Astrocyte (in vitro differentiated cells and primary cell): Measurements from ENCODE around the gene ERBIN. TPM values are rescaled to one million over a fixed set of nuclear protein-coding genes. Genes with fewer than 3 reads are reported as not detected.

Source experiments
- DNase-seq: peaks from one replicate; pipeline ENCODE4 v3.0.0-alpha.2; 2010; ENCODE audit warnings: low read depth
- FAIRE-seq: peaks from 2 replicates; lab custom pipeline; 2011; peaks lifted over from hg19 to GRCh38; lab: Jason Lieb, UNC
- H2AFZ ChIP-seq: 2 replicates; pipeline ENCODE4 v1.6.0; 2012; ENCODE audit warnings: low read depth, low read length, inconsistent platforms
- H3K27ac ChIP-seq: 2 replicates; pipeline ENCODE4 v1.5.1; 2011; ENCODE audit warnings: low read depth, low read length, inconsistent platforms
- H3K27me3 ChIP-seq: 2 replicates; pipeline ENCODE4 v1.6.0; 2011; ENCODE audit warnings: low read length, inconsistent platforms; ENCODE audit not compliant: insufficient read depth
- H3K36me3 ChIP-seq: 2 replicates; pipeline ENCODE4 v1.5.1; 2011; ENCODE audit warnings: low read length, inconsistent platforms; ENCODE audit not compliant: insufficient read depth
- H3K4me1 ChIP-seq: 2 replicates; pipeline ENCODE4 v1.5.1; 2011; ENCODE audit warnings: low read length, inconsistent platforms; ENCODE audit not compliant: insufficient read depth
- H3K4me2 ChIP-seq: 2 replicates; pipeline ENCODE4 v1.6.0; 2012; ENCODE audit warnings: low read length, inconsistent platforms
- H3K4me3 ChIP-seq: 2 replicates; pipeline ENCODE4 v1.5.1; 2011; ENCODE audit warnings: low read depth, mild to moderate bottlenecking, low read length, inconsistent platforms; ENCODE audit not compliant: insufficient read depth
- H3K79me2 ChIP-seq: 2 replicates; pipeline ENCODE4 v1.6.0; 2012; ENCODE audit warnings: mild to moderate bottlenecking, low read length, inconsistent platforms; ENCODE audit not compliant: insufficient read depth
- H3K9ac ChIP-seq: 2 replicates; pipeline ENCODE4 v1.6.0; 2012; ENCODE audit warnings: mild to moderate bottlenecking, low read length, inconsistent platforms
- H3K9me3 ChIP-seq: 2 replicates; pipeline ENCODE4 v1.5.1; 2012; ENCODE audit warnings: low read depth, mild to moderate bottlenecking, low read length, inconsistent platforms; ENCODE audit not compliant: insufficient read depth
- H4K20me1 ChIP-seq: 2 replicates; pipeline ENCODE4 v1.6.0; 2012; ENCODE audit warnings: low read length, inconsistent platforms; ENCODE audit not compliant: insufficient read depth
- H3K27ac Mint-ChIP-seq: one replicate; pipeline ENCODE4 v1.8.0; 2021; ENCODE audit warnings: mild to moderate bottlenecking, mixed read lengths; ENCODE audit not compliant: unreplicated experiment
- H3K27me3 Mint-ChIP-seq: one replicate; pipeline ENCODE4 v1.8.0; 2021; ENCODE audit warnings: low read depth, mixed read lengths; ENCODE audit not compliant: unreplicated experiment
- H3K36me3 Mint-ChIP-seq: one replicate; pipeline ENCODE4 v1.8.0; 2021; ENCODE audit warnings: low read depth, mixed read lengths; ENCODE audit not compliant: unreplicated experiment
- H3K4me1 Mint-ChIP-seq: one replicate; pipeline ENCODE4 v1.8.0; 2021; ENCODE audit warnings: low read depth, mixed read lengths; ENCODE audit not compliant: unreplicated experiment
- H3K4me3 Mint-ChIP-seq: one replicate; pipeline ENCODE4 v1.8.0; 2021; ENCODE audit warnings: mild to moderate bottlenecking, moderate library complexity, mixed read lengths; ENCODE audit not compliant: unreplicated experiment
- H3K9me3 Mint-ChIP-seq: one replicate; pipeline ENCODE4 v1.8.0; 2021; ENCODE audit warnings: mild to moderate bottlenecking, mixed read lengths; ENCODE audit not compliant: unreplicated experiment
- CTCF ChIP-seq: IDR thresholded peaks from 2 replicates; pipeline ENCODE4 v1.5.1; 2011; ENCODE audit warnings: low read depth, mild to moderate bottlenecking, inconsistent platforms, low read length, moderate library complexity; ENCODE audit not compliant: insufficient read depth
- EZH2 ChIP-seq: IDR thresholded peaks from 2 replicates; pipeline ENCODE4 v1.6.1; 2012; ENCODE audit warnings: mild to moderate bottlenecking, low read length, inconsistent platforms; ENCODE audit not compliant: insufficient read depth
- total RNA-seq: library from RNA; stranded (reverse); gene quantifications from 2 replicates; pipeline ENCODE4 v1.2.1, GENCODE V29; 2021

ERBIN gene
- total RNA-seq, 1 donor from 2014 or later = 83.4 TPM

GRCh38 chr5:65984098-65984885 lies 57.9 kb downstream of the ERBIN start:
- H3K4me2 ChIP-seq = no peak overlapping the region
- Mint-ChIP-seq H3K4me1 (peaks cover 26% of the 10 kb centered on the region), H3K27me3 (no peaks in the 10 kb centered on the region), H3K36me3 (peaks cover 5% of the 10 kb centered on the region), H3K9me3 (no peaks in the 10 kb centered on the region), H3K27ac (no peak overlapping the region), H3K4me3 (no peak overlapping the region)
- no peak for FAIRE-seq
- H3K27me3 ChIP-seq = no peaks in the 10 kb centered on the region
- no peak overlapping the region for H3K27ac ChIP-seq
- no peak overlapping the region for H2AFZ ChIP-seq
- H3K9ac ChIP-seq = no peak overlapping the region
- H3K36me3 ChIP-seq = no peaks in the 10 kb centered on the region
- no peak for DNase-seq
- H3K4me3 ChIP-seq = no peak overlapping the region
- peaks cover 80% of the 10 kb centered on the region for H4K20me1 ChIP-seq
- H3K9me3 ChIP-seq = no peaks in the 10 kb centered on the region
- TF ChIP-seq CTCF (no peak), EZH2 (no peak)
- H3K4me1 ChIP-seq = peaks cover 7% of the 10 kb centered on the region
- peaks cover 100% of the 10 kb centered on the region for H3K79me2 ChIP-seq

- no peaks in the 10 kb centered on the region for H3K27me3 ChIP-seq
- H3K4me3 Mint-ChIP-seq = no peak overlapping the region
- H3K4me3 ChIP-seq = no peak overlapping the region
- no peaks in the 10 kb centered on the region for H3K36me3 ChIP-seq
- peaks cover 5% of the 10 kb centered on the region for H3K36me3 Mint-ChIP-seq
- H3K4me1 ChIP-seq = peaks cover 7% of the 10 kb centered on the region
- H3K79me2 ChIP-seq = peaks cover 100% of the 10 kb centered on the region
- peak overlapping the region; percentile 30 for H3K27ac ChIP-seq
- H2AFZ ChIP-seq = no peak overlapping the region
- no peaks in the 10 kb centered on the region for H3K9me3 ChIP-seq
- FAIRE-seq = no peak
- DNase-seq = peak; percentile 47
- TF ChIP-seq CTCF (no peak), EZH2 (no peak)
- H3K27me3 Mint-ChIP-seq = no peaks in the 10 kb centered on the region
- peaks cover 26% of the 10 kb centered on the region for H3K4me1 Mint-ChIP-seq
- H3K4me2 ChIP-seq = peak overlapping the region; percentile 59
- H3K27ac Mint-ChIP-seq = no peak overlapping the region
- no peaks in the 10 kb centered on the region for H3K9me3 Mint-ChIP-seq
- peak overlapping the region; percentile 31 for H3K9ac ChIP-seq
- peaks cover 76% of the 10 kb centered on the region for H4K20me1 ChIP-seq
Measured at GRCh38 chr5:65986050-65986451, 59.7 kb downstream of the ERBIN start.

GRCh38 chr5:65986796-65987195 lies 60.4 kb downstream of the ERBIN start:
- peaks cover 7% of the 10 kb centered on the region for H3K4me1 ChIP-seq
- no peaks in the 10 kb centered on the region for H3K9me3 Mint-ChIP-seq
- TF ChIP-seq EZH2 = no peak
- no peak for TF ChIP-seq CTCF
- H3K36me3 Mint-ChIP-seq = peaks cover 5% of the 10 kb centered on the region
- H3K27me3 Mint-ChIP-seq = no peaks in the 10 kb centered on the region
- FAIRE-seq (no peak), DNase-seq (no peak)
- H3K4me3 Mint-ChIP-seq = no peak overlapping the region
- H4K20me1 ChIP-seq = peaks cover 77% of the 10 kb centered on the region
- peaks cover 100% of the 10 kb centered on the region for H3K79me2 ChIP-seq
- no peak overlapping the region for H3K4me3 ChIP-seq
- no peaks in the 10 kb centered on the region for H3K9me3 ChIP-seq
- no peaks in the 10 kb centered on the region for H3K36me3 ChIP-seq
- no peak overlapping the region for H2AFZ ChIP-seq
- no peak overlapping the region for H3K27ac Mint-ChIP-seq
- H3K9ac ChIP-seq = no peak overlapping the region
- no peaks in the 10 kb centered on the region for H3K27me3 ChIP-seq
- no peak overlapping the region for H3K27ac ChIP-seq
- H3K4me1 Mint-ChIP-seq = peaks cover 26% of the 10 kb centered on the region
- H3K4me2 ChIP-seq = no peak overlapping the region
